Right lung (tissue), 10 donors: Measurements from ENCODE around the gene CBLN3. TPM values are rescaled to one million over a fixed set of nuclear protein-coding genes. Genes with fewer than 3 reads are reported as not detected.
"Not testable (repeated sequence)": the region's sequence is repeated elsewhere in the genome, so short reads cannot be mapped to it uniquely, and the experiment has no call there.

Source experiments
- DNase-seq, 2 donors: peaks; one replicate each; pipeline ENCODE4 v3.0.0-alpha.2; 2013
- long read RNA-seq, 8 donors: transcript quantifications; one replicate each; lab custom pipeline, GENCODE V29; 2026
- polyA plus RNA-seq, 5 donors: library from polyadenylated mRNA; unstranded; fragments of 120-200 nt; gene quantifications; one replicate each; pipeline versions ENCODE4 v1.2.1 to v1.2.3, GENCODE V29; 2013; ENCODE audit warnings: inconsistent platforms in 1 of 5, low replicate concordance in 1 of 5; ENCODE audit not compliant: insufficient read length in 5 of 5, insufficient read depth in 1 of 5

The CBLN3 gene
- polyA plus RNA-seq = 1 to 10 TPM; 2.6 to 4.0 (median 3.6) TPM
- long read RNA-seq, donor 1 = 0 reads
- long read RNA-seq, donor 2 = 0 reads
- long read RNA-seq, donor 3, partial matches to known transcripts = 0 of 1 reads
- long read RNA-seq, donor 3, other reads (novel, unspliced or antisense) = 0 of 1 reads
- long read RNA-seq, donor 4 = 0 reads
- long read RNA-seq, donor 5, partial matches to known transcripts = 0 of 4 reads
- long read RNA-seq, donor 5, other reads (novel, unspliced or antisense) = 0 of 4 reads
- long read RNA-seq, donor 6, partial matches to known transcripts = 0 of 2 reads
- long read RNA-seq, donor 6, other reads (novel, unspliced or antisense) = 0 of 2 reads
- long read RNA-seq, donor 7, partial matches to known transcripts = 0 of 5 reads
- long read RNA-seq, donor 7, other reads (novel, unspliced or antisense) = 0 of 5 reads
- long read RNA-seq, donor 8, partial matches to known transcripts = 0 of 2 reads
- long read RNA-seq, donor 8, other reads (novel, unspliced or antisense) = 0 of 2 reads

DNA sequence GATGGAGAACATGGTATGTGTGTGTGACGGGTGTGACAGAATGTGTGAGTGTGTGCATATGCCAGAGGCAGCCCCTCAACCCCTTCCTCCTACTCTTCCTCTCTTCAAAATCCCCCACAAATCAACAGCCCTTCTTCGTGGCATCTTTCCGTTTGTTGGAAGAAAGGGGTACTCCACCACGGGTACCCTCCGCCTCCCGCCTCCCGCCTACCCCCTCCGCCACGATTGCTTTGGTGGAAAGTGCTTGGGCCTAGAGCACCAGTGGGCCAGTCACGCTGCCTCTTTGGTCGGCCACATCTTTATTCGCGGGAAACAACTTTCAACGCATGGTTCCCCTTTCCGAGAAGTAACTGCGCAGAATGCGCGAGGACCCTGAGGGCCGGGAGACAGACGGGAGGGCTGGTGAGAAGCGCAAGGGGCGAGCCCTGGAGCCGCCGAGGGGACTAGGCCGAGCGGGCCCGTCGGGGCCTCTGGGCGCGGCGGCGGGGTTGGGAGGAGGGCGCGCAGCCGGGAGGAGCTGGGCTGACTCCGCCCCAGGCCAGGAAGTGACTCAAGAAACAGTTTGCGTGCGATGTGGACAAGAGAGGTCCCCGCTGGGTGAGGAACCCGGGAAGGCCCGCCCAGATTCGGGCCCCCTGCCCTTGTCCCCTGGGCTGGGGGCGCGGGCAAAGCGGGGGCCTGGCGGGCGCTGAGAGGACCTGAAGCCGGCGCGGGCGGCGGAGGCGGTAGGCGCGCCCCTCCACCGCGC, at the start of gene CBLN3, which contains the start of gene KHNYN:
CBLN3 (minus strand) TSS at position 274 of the 748 bp plus-strand sequence. CDS start 614 bp downstream, outside the sequence.
KHNYN (plus strand) TSS at position 560 of the 748 bp plus-strand sequence. CDS start 777 bp downstream, outside the sequence.
- peak; percentile 90 to 91 for DNase-seq

- DNase-seq = no peak
Measured at GRCh38 chr14:24475261-24475660, 45.8 kb upstream of the CBLN3 start.

- no peak for DNase-seq
Measured at GRCh38 chr14:24473211-24473610, 43.7 kb upstream of the CBLN3 start.

DNA sequence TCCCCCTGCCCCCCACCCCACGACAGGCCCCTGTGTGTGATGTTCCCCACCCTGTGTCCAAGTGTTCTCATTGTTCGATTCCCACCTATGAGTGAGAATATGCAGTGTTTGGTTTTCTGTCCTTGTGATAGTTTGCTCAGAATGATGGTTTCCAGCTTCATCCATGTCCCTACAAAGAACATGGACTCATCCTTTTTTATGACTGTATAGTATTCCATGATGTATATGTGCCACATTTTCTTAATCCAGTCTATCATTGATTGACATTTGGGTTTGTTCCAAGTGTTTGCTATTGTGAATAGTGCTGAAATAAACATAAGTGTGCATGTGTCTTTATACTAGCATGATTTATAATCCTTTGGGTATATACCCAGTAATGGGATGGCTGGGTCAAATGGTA, 41.0 kb upstream of the CBLN3 start:
- DNase-seq = not testable (repeated sequence)

DNA sequence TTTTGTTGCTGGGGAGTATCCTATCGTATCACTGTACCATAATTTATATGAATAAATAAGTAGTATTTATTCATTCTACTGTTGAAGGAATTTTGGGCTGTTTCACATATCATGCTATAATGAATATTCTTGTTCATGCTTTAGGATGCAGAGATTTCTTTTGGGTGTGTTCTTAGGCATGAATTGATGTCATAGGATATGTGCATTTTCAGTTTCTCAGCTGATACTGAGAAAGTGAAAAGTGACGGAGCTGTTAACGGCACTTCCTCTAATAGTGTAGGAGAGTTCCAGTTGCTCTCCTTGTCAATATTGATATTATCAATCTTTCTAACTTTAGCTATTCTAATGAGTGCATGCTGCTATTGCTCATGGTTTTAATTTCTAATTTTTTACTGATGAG, 36.3 kb upstream of the CBLN3 start:
- no peak for DNase-seq

DNA sequence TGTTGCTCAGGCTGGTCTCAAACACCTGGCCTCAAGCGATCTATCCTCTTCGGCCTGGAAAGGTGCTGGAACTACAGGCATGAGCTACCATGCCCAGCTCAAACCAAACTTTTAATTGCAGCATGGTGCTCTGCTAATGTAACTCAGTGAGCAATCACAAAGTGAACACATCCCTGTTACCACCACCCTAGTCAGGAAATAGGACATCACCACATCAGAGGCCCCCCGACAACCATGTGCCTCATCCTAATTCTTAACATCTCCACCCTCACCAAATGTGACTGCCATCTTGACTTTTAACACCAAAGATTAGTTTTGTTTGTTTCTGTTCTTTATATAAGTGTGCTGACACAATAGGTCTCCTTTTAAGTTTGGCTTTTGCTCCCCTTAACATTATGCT, 35.9 kb upstream of the CBLN3 start:
- DNase-seq = no peak

- DNase-seq = no peak
Measured at GRCh38 chr14:24463884-24464785, 34.7 kb upstream of the CBLN3 start.

GRCh38 chr14:24463017-24463883, 33.8 kb upstream of the CBLN3 start:
- no peak for DNase-seq

GRCh38 chr14:24461336-24461735, 31.9 kb upstream of the CBLN3 start:
- no peak for DNase-seq

DNA sequence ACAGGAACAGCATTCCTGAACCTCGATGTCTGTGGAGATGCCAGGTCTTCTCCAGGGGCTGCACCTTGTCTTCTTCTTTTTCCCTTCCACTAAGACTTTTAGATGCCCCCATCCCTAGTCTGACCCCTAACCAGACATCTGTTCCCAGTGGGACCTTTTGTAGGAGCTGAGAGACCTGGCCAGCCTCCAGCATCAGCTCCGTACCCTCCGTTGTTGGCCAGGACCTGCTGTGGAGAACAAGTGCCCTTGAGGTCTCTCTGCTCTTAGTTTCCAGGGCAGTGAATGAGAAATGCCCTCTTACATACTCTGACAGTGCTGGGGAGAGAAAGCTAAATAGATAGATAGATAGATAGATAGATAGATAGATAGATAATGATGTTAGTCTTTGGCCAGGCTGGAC, 29.9 kb upstream of the CBLN3 start:
- no peak for DNase-seq

DNA sequence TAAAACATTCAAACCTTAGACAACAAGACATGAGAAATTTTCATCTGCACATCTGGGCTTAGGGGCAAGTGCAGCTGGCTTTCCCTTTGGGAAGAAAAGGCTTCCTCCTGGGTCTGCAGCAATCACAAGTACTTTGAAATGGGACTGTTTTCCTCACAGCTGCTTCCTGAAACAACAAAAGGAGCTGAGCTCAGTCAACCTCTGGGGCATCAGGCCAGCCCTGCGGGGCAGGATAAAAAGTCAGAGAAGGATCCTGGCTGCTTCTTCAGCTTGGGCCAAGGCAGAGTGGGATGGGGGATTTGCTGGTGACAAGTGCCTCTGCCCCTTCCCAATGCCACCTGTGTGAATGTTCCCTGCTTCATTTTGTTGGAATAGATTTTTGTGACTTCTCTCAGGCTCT, 29.3 kb upstream of the CBLN3 start:
- no peak for DNase-seq

DNA sequence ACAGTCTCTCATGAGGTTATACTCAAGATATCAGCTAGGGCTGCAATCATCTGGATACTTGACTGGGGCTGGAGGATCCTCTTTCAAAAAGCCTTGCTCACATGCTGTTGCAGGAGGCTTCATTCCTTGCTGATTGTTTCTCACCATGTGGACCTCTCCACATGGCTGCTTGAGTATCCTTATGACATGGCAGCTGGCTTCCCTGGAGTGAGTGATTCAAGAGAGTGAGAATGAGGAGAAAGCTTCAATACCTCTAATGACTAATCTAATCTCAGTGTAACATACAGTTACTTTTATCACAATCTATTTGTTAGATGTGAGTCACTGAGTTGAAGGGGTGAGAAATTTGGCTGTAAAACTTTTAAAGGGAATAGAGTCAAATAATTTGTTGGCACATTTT, 27.5 kb upstream of the CBLN3 start:
- no peak for DNase-seq

GRCh38 chr14:24450828-24451227, 21.4 kb upstream of the CBLN3 start:
- DNase-seq = not testable (repeated sequence)

DNA sequence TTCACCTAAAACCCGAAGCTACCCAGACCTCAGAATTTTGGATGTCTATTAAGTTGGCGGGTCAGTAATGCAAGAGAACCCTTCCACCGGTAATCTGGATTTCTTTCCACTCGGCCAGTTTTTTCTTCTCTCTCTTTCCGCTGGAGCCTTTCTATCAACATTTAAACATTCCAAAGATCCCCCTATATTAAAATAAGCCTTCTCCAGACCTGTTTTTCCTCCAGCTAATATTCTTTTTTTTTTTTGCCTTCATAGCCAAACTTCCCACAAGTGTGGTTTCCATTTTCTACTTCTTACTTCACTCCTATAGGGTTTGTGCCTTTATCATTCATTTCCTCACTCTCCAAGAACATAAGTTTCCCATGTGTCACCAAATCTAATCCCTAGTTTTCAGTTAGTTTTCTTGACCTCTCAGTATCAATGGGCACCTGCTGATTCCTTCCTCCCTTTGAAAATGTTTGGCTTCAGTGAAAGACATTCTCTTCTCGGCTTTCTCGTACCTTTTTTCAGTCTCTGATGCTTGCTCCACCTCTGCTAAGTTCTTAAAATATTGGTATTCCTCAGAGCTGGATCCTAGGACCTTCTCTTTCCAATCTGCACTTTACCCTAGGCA, 13.7 kb upstream of the CBLN3 start:
- no peak for DNase-seq

- peak; percentile 99 for DNase-seq
Measured at GRCh38 chr14:24442240-24443052, 13.0 kb upstream of the CBLN3 start, which contains the start of gene SDR39U1. Gene SDR39U1, minus strand, starts transcription at chr14:24442776. Its CDS starts 7 bp downstream, at chr14:24442769.

GRCh38 chr14:24441904-24442239, 12.4 kb upstream of the CBLN3 start:
- DNase-seq = no peak

DNA sequence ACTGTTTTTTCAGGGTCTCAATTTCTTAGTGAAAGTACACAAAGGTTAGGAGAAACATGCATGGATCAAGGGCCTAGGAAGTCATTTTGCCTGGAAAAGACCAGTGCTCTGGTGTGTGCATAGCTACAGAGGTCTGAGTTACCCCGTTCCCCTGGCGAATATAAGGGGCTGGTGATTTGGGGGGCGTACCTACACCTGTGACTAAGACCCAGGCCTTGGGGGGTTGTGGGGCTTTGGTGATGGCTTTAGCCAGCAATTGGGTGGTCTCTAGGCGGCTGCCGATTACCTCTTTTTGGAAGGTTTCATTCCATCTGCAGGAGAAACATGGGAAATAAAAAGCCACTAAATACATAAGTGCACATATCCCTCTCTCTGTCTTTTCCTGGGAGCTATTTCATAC, 12.0 kb upstream of the CBLN3 start:
- no peak for DNase-seq

DNA sequence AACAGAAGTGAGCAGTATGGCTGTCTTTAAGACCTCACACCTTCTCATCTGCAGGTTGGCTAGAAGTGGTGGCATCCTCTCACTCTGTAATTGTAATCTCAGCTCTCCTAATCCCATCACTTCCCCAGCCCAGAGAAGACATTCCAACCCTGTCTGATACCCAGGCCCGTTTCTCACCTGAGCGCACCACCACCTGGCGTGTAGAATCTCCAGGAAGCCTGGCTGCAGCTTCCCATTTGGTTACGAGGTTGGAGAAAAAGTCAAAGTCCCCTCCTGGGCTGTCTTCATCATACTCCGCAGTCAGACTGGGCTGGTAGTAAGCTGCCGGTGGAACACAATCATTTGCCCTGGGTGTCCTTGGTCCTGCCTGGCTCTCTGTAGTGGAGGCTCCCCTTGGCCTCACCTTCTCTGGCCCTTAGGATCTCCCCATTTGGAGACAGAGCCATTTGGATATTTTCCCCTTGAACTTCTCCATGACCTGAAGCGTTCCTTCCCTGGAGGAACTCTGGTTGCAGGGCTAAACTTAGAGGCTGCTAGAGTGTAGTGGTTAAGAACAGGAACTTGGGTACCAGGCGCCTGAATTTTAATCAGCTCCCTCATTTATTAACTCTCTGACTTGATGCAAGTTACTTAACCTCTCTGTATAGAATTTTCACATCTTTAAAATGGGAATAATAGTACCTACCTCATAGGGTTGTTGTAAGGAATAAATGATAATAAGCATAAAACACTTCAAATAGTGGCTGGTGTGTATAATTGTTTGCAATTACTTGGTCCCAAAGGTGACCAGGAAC, 11.3 kb upstream of the CBLN3 start:
- no peak for DNase-seq
